ENCODE results near the gene SERPIND1. TPM values are rescaled to one million over a fixed set of nuclear protein-coding genes. Genes with fewer than 3 reads are reported as not detected.

Gene SERPIND1
- total and polyA plus RNA-seq, 5 donors from 2014 or later: 0.10 to 0.29 TPM; not detected in 3

GRCh38 chr22:20748731-20749428 is 25.0 kb upstream of the SERPIND1 start:
- ATAC-seq (ENCODE audit: low read depth in 2 of 2): no peak
- H3K9me3 ChIP-seq (ENCODE audit: control insufficient read depth in 2 of 2, low read length in 2 of 2): no peaks in the 10 kb centered on the region
- H3K36me3 Mint-ChIP-seq: peaks cover 37% of the 10 kb centered on the region
- H3K4me3 ChIP-seq (ENCODE audit: low read depth, low read length): no peak overlapping the region
- peak overlapping the region; percentile 28 to 90 (median 85) for H3K27ac Mint-ChIP-seq
- H3K4me1 Mint-ChIP-seq: peaks cover 0 to 2% (median 0%) of the 10 kb centered on the region in 4 donors
- H3K27me3 Mint-ChIP-seq: no peaks in the 10 kb centered on the region
- H3K27me3 ChIP-seq (ENCODE audit: control insufficient read depth, insufficient read depth, low read length): no peaks in the 10 kb centered on the region
- peaks cover 87% of the 10 kb centered on the region for H3K36me3 ChIP-seq (ENCODE audit: control insufficient read depth, insufficient read depth, low read length)
- DNase-seq: no peak
- H3K4me3 Mint-ChIP-seq: no peak overlapping the region
- no peaks in the 10 kb centered on the region for H3K9me3 Mint-ChIP-seq
- H3K27ac ChIP-seq (ENCODE audit: insufficient read depth, low read length, poor library complexity, severe bottlenecking): no peak overlapping the region
- no peaks in the 10 kb centered on the region for H3K4me1 ChIP-seq (ENCODE audit: control insufficient read depth, insufficient read depth, low read length, poor library complexity, severe bottlenecking)

DNA sequence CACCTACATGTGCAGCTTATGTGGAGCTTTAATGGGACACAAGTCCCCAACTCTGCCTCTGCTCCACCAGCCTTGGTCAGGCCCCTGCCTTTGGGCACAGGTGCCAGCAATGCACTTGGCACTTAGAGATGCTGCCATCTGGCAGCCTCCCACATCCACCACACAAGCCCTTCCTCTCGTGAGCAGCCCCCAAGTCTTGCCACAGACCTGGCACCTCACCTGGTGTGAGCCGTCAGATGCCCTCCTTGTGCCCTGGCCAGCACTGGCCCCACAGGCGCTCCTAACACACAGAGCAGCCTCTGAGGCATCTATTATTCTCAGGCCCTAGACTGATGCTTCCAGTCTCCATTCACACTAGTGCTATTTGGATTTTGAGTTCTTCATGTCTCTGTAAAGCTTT is 24.5 kb upstream of the SERPIND1 start:
- Histone ChIP-seq H3K36me3 (ENCODE audit: control insufficient read depth, insufficient read depth, low read length) (peaks cover 84% of the 10 kb centered on the region), H3K9me3 (ENCODE audit: control insufficient read depth in 2 of 2, low read length in 2 of 2) (no peaks in the 10 kb centered on the region), H3K27ac (ENCODE audit: insufficient read depth, low read length, poor library complexity, severe bottlenecking) (no peak overlapping the region), H3K27me3 (ENCODE audit: control insufficient read depth, insufficient read depth, low read length) (no peaks in the 10 kb centered on the region), H3K4me1 (ENCODE audit: control insufficient read depth, insufficient read depth, low read length, poor library complexity, severe bottlenecking) (no peaks in the 10 kb centered on the region), H3K4me3 (ENCODE audit: low read depth, low read length) (no peak overlapping the region)
- H3K9me3 Mint-ChIP-seq: no peaks in the 10 kb centered on the region
- peaks cover 39% of the 10 kb centered on the region for H3K36me3 Mint-ChIP-seq
- H3K4me3 Mint-ChIP-seq: no peak overlapping the region
- H3K27ac Mint-ChIP-seq: peak overlapping the region in 2 of 3 donors; percentile 85 to 90
- ATAC-seq (ENCODE audit: low read depth in 2 of 2): no peak
- DNase-seq: no peak
- peaks cover 0 to 5% (median 0%) of the 10 kb centered on the region in 4 donors for H3K4me1 Mint-ChIP-seq
- H3K27me3 Mint-ChIP-seq: no peaks in the 10 kb centered on the region

- H3K9me3 ChIP-seq (ENCODE audit: control insufficient read depth in 2 of 2, low read length in 2 of 2): no peaks in the 10 kb centered on the region
- Mint-ChIP-seq H3K9me3 (no peaks in the 10 kb centered on the region), H3K27ac (peak overlapping the region in 2 of 3 donors; percentile 48 to 67), H3K4me1 (peaks cover 0 to 5% (median 0%) of the 10 kb centered on the region in 4 donors), H3K4me3 (no peak overlapping the region), H3K27me3 (no peaks in the 10 kb centered on the region), H3K36me3 (peaks cover 40% of the 10 kb centered on the region)
- no peak overlapping the region for H3K27ac ChIP-seq (ENCODE audit: insufficient read depth, low read length, poor library complexity, severe bottlenecking)
- no peaks in the 10 kb centered on the region for H3K4me1 ChIP-seq (ENCODE audit: control insufficient read depth, insufficient read depth, low read length, poor library complexity, severe bottlenecking)
- ATAC-seq (ENCODE audit: low read depth in 2 of 2) (peak in 1 of 2 donors; percentile 42), DNase-seq (no peak)
- no peaks in the 10 kb centered on the region for H3K27me3 ChIP-seq (ENCODE audit: control insufficient read depth, insufficient read depth, low read length)
- H3K4me3 ChIP-seq (ENCODE audit: low read depth, low read length): no peak overlapping the region
- peaks cover 76% of the 10 kb centered on the region for H3K36me3 ChIP-seq (ENCODE audit: control insufficient read depth, insufficient read depth, low read length)
These were observed 23.3 kb upstream of the SERPIND1 start for GRCh38 chr22:20750461-20751184.

DNA sequence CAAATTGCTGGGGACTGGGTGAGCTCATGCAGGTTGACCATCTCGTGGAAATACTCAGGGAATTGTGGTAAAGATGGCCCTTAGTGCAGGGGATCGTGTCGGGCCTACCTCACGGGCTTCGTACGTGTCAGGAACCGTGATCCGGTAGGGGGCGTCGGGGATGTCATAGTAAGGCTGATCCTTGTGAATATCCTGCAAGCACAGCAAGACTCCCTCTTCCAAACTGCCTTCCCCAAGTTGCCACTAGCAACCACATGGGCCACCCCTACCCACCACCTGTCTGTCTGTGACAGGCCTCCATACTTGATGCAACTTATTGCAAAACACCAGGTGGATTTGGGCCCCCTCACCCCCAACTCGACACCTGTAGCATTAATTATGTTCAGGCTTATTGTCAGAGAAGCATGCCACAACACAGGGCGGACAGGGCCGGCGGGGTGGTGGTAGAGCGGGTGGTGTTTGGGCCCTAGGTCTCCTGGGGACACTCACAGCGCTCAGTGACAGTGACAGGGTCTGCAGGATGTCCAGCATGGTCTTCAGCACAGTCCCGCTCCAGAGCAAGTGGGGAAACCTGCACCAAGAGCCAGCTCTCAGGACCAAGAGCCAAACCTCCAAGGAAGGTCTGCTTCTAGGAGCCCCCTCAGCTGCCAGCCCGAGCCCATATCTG is 22.6 kb upstream of the SERPIND1 start:
- no peak for DNase-seq
- Mint-ChIP-seq H3K4me3 (no peak overlapping the region), H3K4me1 (peaks cover 0 to 5% (median 0%) of the 10 kb centered on the region in 4 donors), H3K27me3 (no peaks in the 10 kb centered on the region), H3K9me3 (no peaks in the 10 kb centered on the region), H3K27ac (no peak overlapping the region), H3K36me3 (peaks cover 40% of the 10 kb centered on the region)
- no peaks in the 10 kb centered on the region for H3K9me3 ChIP-seq (ENCODE audit: control insufficient read depth in 2 of 2, low read length in 2 of 2)
- H3K27me3 ChIP-seq (ENCODE audit: control insufficient read depth, insufficient read depth, low read length): no peaks in the 10 kb centered on the region
- no peak for ATAC-seq (ENCODE audit: low read depth in 2 of 2)
- H3K4me3 ChIP-seq (ENCODE audit: low read depth, low read length): no peak overlapping the region
- H3K36me3 ChIP-seq (ENCODE audit: control insufficient read depth, insufficient read depth, low read length): peaks cover 73% of the 10 kb centered on the region
- H3K4me1 ChIP-seq (ENCODE audit: control insufficient read depth, insufficient read depth, low read length, poor library complexity, severe bottlenecking): no peaks in the 10 kb centered on the region
- no peak overlapping the region for H3K27ac ChIP-seq (ENCODE audit: insufficient read depth, low read length, poor library complexity, severe bottlenecking)

- no peaks in the 10 kb centered on the region for H3K9me3 ChIP-seq (ENCODE audit: control insufficient read depth in 2 of 2, low read length in 2 of 2)
- no peaks in the 10 kb centered on the region for H3K9me3 Mint-ChIP-seq
- peaks cover 42% of the 10 kb centered on the region for H3K36me3 Mint-ChIP-seq
- ATAC-seq (ENCODE audit: low read depth in 2 of 2) (no peak), DNase-seq (no peak)
- no peaks in the 10 kb centered on the region for H3K27me3 ChIP-seq (ENCODE audit: control insufficient read depth, insufficient read depth, low read length)
- no peaks in the 10 kb centered on the region for H3K27me3 Mint-ChIP-seq
- no peak overlapping the region for H3K4me3 ChIP-seq (ENCODE audit: low read depth, low read length)
- peaks cover 65% of the 10 kb centered on the region for H3K36me3 ChIP-seq (ENCODE audit: control insufficient read depth, insufficient read depth, low read length)
- no peak overlapping the region for H3K4me3 Mint-ChIP-seq
- no peaks in the 10 kb centered on the region for H3K4me1 ChIP-seq (ENCODE audit: control insufficient read depth, insufficient read depth, low read length, poor library complexity, severe bottlenecking)
- H3K4me1 Mint-ChIP-seq: peaks cover 0 to 5% (median 0%) of the 10 kb centered on the region in 4 donors
- H3K27ac ChIP-seq (ENCODE audit: insufficient read depth, low read length, poor library complexity, severe bottlenecking): no peak overlapping the region
- H3K27ac Mint-ChIP-seq: no peak overlapping the region
These were observed 21.7 kb upstream of the SERPIND1 start for GRCh38 chr22:20752104-20752741.

GRCh38 chr22:20752873-20753272 is 21.0 kb upstream of the SERPIND1 start:
- H3K36me3 ChIP-seq (ENCODE audit: control insufficient read depth, insufficient read depth, low read length): peaks cover 60% of the 10 kb centered on the region
- Mint-ChIP-seq H3K27ac (peak overlapping the region; percentile 16 to 69 (median 38)), H3K36me3 (peaks cover 45% of the 10 kb centered on the region)

GRCh38 chr22:20756846-20757245 is 17.1 kb upstream of the SERPIND1 start:
- H3K27me3 ChIP-seq (ENCODE audit: control insufficient read depth, insufficient read depth, low read length): no peaks in the 10 kb centered on the region
- H3K4me1 ChIP-seq (ENCODE audit: control insufficient read depth, insufficient read depth, low read length, poor library complexity, severe bottlenecking): no peaks in the 10 kb centered on the region
- H3K4me3 ChIP-seq (ENCODE audit: low read depth, low read length): no peak overlapping the region
- H3K9me3 ChIP-seq (ENCODE audit: control insufficient read depth in 2 of 2, low read length in 2 of 2): no peaks in the 10 kb centered on the region
- no peak overlapping the region for H3K27ac ChIP-seq (ENCODE audit: insufficient read depth, low read length, poor library complexity, severe bottlenecking)
- Mint-ChIP-seq H3K4me3 (no peak overlapping the region), H3K36me3 (peaks cover 44% of the 10 kb centered on the region), H3K27ac (peak overlapping the region in 1 of 3 donors; percentile 63), H3K4me1 (peaks cover 0 to 3% (median 0%) of the 10 kb centered on the region in 4 donors), H3K27me3 (no peaks in the 10 kb centered on the region), H3K9me3 (no peaks in the 10 kb centered on the region)
- H3K36me3 ChIP-seq (ENCODE audit: control insufficient read depth, insufficient read depth, low read length): peaks cover 45% of the 10 kb centered on the region
- ATAC-seq (ENCODE audit: low read depth in 2 of 2): no peak
- no peak for DNase-seq

More at GRCh38 chr22:20752873-20753272, 21.0 kb upstream of the SERPIND1 start:
- Histone ChIP-seq H3K27me3 (ENCODE audit: control insufficient read depth, insufficient read depth, low read length) (no peaks in the 10 kb centered on the region), H3K4me3 (ENCODE audit: low read depth, low read length) (no peak overlapping the region), H3K4me1 (ENCODE audit: control insufficient read depth, insufficient read depth, low read length, poor library complexity, severe bottlenecking) (no peaks in the 10 kb centered on the region), H3K27ac (ENCODE audit: insufficient read depth, low read length, poor library complexity, severe bottlenecking) (no peak overlapping the region), H3K9me3 (ENCODE audit: control insufficient read depth in 2 of 2, low read length in 2 of 2) (no peaks in the 10 kb centered on the region)
- Mint-ChIP-seq H3K4me3 (no peak overlapping the region), H3K9me3 (no peaks in the 10 kb centered on the region), H3K4me1 (peaks cover 0 to 5% (median 0%) of the 10 kb centered on the region in 4 donors), H3K27me3 (no peaks in the 10 kb centered on the region)
- no peak for ATAC-seq (ENCODE audit: low read depth in 2 of 2)
- no peak for DNase-seq

All from CD4-positive, CD25-positive, alpha-beta regulatory T cell (primary cell).